GM12891 (cell line): ENCODE measurements around the gene INPP4A.

Source experiments
- PAX5 ChIP-seq: IDR thresholded peaks from 2 replicates; pipeline ENCODE4 v1.6.1; 2011; ENCODE audit warnings: low read length, moderate library complexity, mild to moderate bottlenecking; ENCODE audit not compliant: insufficient read depth, severe bottlenecking
- POLR2A ChIP-seq: IDR thresholded peaks from 2 replicates; pipeline ENCODE4 v1.6.1; 2011; ENCODE audit warnings: low read depth, low read length, control low read depth
- POLR2AphosphoS5 ChIP-seq: IDR thresholded peaks from 2 replicates; pipeline ENCODE4 v1.6.1; 2011; ENCODE audit warnings: low read depth, low read length, control low read depth
- POU2F2 ChIP-seq: IDR thresholded peaks from 2 replicates; pipeline ENCODE4 v1.6.1; 2011; ENCODE audit warnings: low read depth, mild to moderate bottlenecking, control low read depth, low read length, moderate library complexity
- TAF1 ChIP-seq: IDR thresholded peaks from 2 replicates; pipeline ENCODE4 v1.6.1; 2011; ENCODE audit warnings: low read depth, low read length, control low read depth

- TF ChIP-seq POLR2AphosphoS5, result no peak
- no peak for TF ChIP-seq POLR2A
- no peak for TF ChIP-seq TAF1
- no peak for TF ChIP-seq POU2F2
- no peak for TF ChIP-seq PAX5
Observed at GRCh38 chr2:98403878-98404277, 40.8 kb upstream of the INPP4A start.
